Heart right ventricle (tissue), 16 donors: ENCODE results near the gene TFE3. TPM values are rescaled to one million over a fixed set of nuclear protein-coding genes. Genes with fewer than 3 reads are reported as not detected.

ENCODE experiments used
- ATAC-seq, 8 donors: fragments of 200-7000 bp; cut with Tn5 transposase; one replicate each; pipeline ENCODE4 v1.9.1; 2020; ENCODE audit warnings: mild to moderate bottlenecking in 8 of 8, moderate library complexity in 8 of 8, moderate number of reproducible peaks in 1 of 8
- DNase-seq, 2 donors: peaks; one replicate each; pipeline ENCODE4 v3.0.0-alpha.2; 2020
- H3K27ac ChIP-seq, 10 donors: fragments of 200-600 bp; sonication (generic) in 2 of 10; one replicate each; pipeline versions ENCODE4 v1.5.0 to v1.8.0; 2020 to 2022; ENCODE audit warnings: mild to moderate bottlenecking in 3 of 10
- H3K27me3 ChIP-seq, 7 donors: fragments of 200-600 bp; one replicate each; pipeline ENCODE4 v1.8.0; 2021 to 2022; ENCODE audit warnings: mild to moderate bottlenecking in 2 of 7
- H3K36me3 ChIP-seq, 9 donors: fragments of 200-600 bp; sonication (generic) in 1 of 9; one replicate each; pipeline versions ENCODE4 v1.5.0 to v1.8.0; 2020 to 2022; ENCODE audit warnings: mild to moderate bottlenecking in 2 of 9
- H3K4me1 ChIP-seq, 9 donors: fragments of 200-600 bp; sonication (generic) in 1 of 9; one replicate each; pipeline versions ENCODE4 v1.5.0 to v1.8.0; 2020 to 2022; ENCODE audit warnings: mild to moderate bottlenecking in 4 of 9
- H3K4me3 ChIP-seq, 10 donors: fragments of 200-600 bp; sonication (generic) in 2 of 10; one replicate each; pipeline versions ENCODE4 v1.5.0 to v1.8.0; 2020 to 2022; ENCODE audit warnings: mild to moderate bottlenecking in 7 of 10, moderate library complexity in 2 of 10
- H3K9me3 ChIP-seq, 11 donors: fragments of 200-600 bp in 10 of 11; sonication (generic) in 2 of 11; one replicate each; pipeline versions ENCODE4 v1.5.0 to v1.8.0; 2013 to 2022; ENCODE audit warnings: mild to moderate bottlenecking in 2 of 11, control low read depth in 1 of 11, moderate library complexity in 1 of 11
- CTCF ChIP-seq, 9 donors: fragments of 200-600 bp; sonication (generic) in 2 of 9; IDR thresholded peaks; one replicate each; pipeline versions ENCODE4 v1.5.0 to v1.8.0; 2021 to 2022; ENCODE audit warnings: antibody characterized with exemption in 9 of 9, mild to moderate bottlenecking in 5 of 9, moderate library complexity in 1 of 9
- WGBS, 2 donors: extraction: QIAGEN DNeasy Blood & Tissue Kit; methylation state at CpG; one replicate each; pipeline ENCODE4 v1.1.7; 2013; ENCODE audit warnings: inconsistent platforms in 1 of 2; 5-methylcytosine and 5-hydroxymethylcytosine counted together
- intact Hi-C, 10 donors: fragments of 100-400 bp; cut with DNase I; formaldehyde crosslinking; loops; one replicate each; pipeline versions ENCODE4 v1.11.1 to v1.14.2; 2022
- polyA plus RNA-seq, 2 donors: library from polyadenylated mRNA; stranded (reverse); fragments of 200-250 nt; gene quantifications; one replicate each; pipeline ENCODE4 v1.2.3, GENCODE V29; 2013
- total RNA-seq, 10 donors: library from RNA; stranded (reverse); fragmentation: NEBNext Ultra II Directional in 3 of 10; extraction: Animal tissue kit (Norgen Biotek cat#: 25700) in 3 of 10; gene quantifications; one replicate each; pipeline versions ENCODE4 v1.2.1 to v1.2.4, GENCODE V29; 2021 to 2023
- donor health status: Arrhythmogenic right ventricular cardiomyopathy.
- donor health status: ischemic (EF 13 %, LVEDD 7.1; RV severe dilation, severe dysfunction).
- donor health status: healthy with polysubstance abuse.
- donor health status: DM: no; HTN: yes; CAD: no.
- donor health status: DM: no; HTN: no; CAD: no.
- donor health status: ischemic (EF 25% LVEDD 6.9; RV normal size, moderate dysfunction).
- donor health status: ischemic (EF 25% LVEDD 5.7; RV mildly dilated, moderate dysfunction).
- donor health status: healthy.
- donor health status: DM: yes; HTN: yes; CAD: no.
- donor health status: Ischemic cardiomyopathy.
- donor health status: ischemic (EF 35%, LVEDD 5.7; RV mildly dilated, moderate dysfunction).
- donor health status: nonischemic (EF 11% LVEDD 7.7; RV severe dilation, severe dysfunction).
- donor health status: DM: yes; HTN: yes; CAD: no.
- donor health status: PGD.
- donor health status: ischemic (EF 29% LVEDD 5.4; RV normal size, mild dysfunction).
- donor health status: nonischemic (EF 23%, LVEDD 6.1; RV moderate dilation, normal function).

The TFE3 gene
- total and polyA plus RNA-seq, 12 donors: 13.8 to 34.8 (median 16.6) TPM

- H3K4me1 ChIP-seq: peaks cover 0 to 9% (median 0%) of the 10 kb centered on the region in 9 donors
- peaks cover 0 to 27% (median 0%) of the 10 kb centered on the region in 9 donors for H3K36me3 ChIP-seq
- intact Hi-C loops: loop anchor here in 5 of 10 donors (1.0 to 5.0 kb wide), 5 partner anchors 36 to 42 kb away; partner anchors contain the start of gene TFE3 (in 4 of the 5)
- DNase-seq: peak in 1 of 2 donors; percentile 11
- 2 to 4% methylated on average over 17 of the region's 17 CpGs for WGBS, 2 donors
- H3K27me3 ChIP-seq: no peaks in the 10 kb centered on the region
- H3K9me3 ChIP-seq: no peaks in the 10 kb centered on the region
- H3K27ac ChIP-seq: peak overlapping the region in 9 of 10 donors; percentile 36 to 94 (median 85)
- H3K4me3 ChIP-seq: peak overlapping the region; percentile 47 to 82 (median 75)
- no peak for TF ChIP-seq CTCF (IDR thresholded peaks at IDR 0.05)
- ATAC-seq: peak; percentile 26 to 55 (median 36)
These were observed 41.6 kb downstream of the TFE3 start for GRCh38 chrX:49001521-49002090.

- no peak overlapping the region for H3K27ac ChIP-seq
- ATAC-seq: no peak
- no peak overlapping the region for H3K4me3 ChIP-seq
- no peak for TF ChIP-seq CTCF (IDR thresholded peaks at IDR 0.05)
- H3K27me3 ChIP-seq: peaks cover 0 to 3% (median 0%) of the 10 kb centered on the region in 7 donors
- intact Hi-C loops: loop anchor here in 4 of 10 donors (5.0 kb wide), 3 partner anchors 37 to 42 kb away; partner anchors contain the start of gene TFE3 (in 2 of the 4)
- 99 to 100% methylated on average over 3 to 4 of the region's 4 CpGs for WGBS, 2 donors
- DNase-seq: no peak
- no peaks in the 10 kb centered on the region for H3K9me3 ChIP-seq
- peaks cover 0 to 37% (median 0%) of the 10 kb centered on the region in 9 donors for H3K36me3 ChIP-seq
- peaks cover 0 to 9% (median 0%) of the 10 kb centered on the region in 9 donors for H3K4me1 ChIP-seq
These were observed 42.5 kb downstream of the TFE3 start for GRCh38 chrX:49000636-49001035.

GRCh38 chrX:48999030-48999429 lies 44.1 kb downstream of the TFE3 start:
- TF ChIP-seq CTCF (IDR thresholded peaks at IDR 0.05): no peak
- Histone ChIP-seq H3K27ac (no peak overlapping the region), H3K4me3 (no peak overlapping the region), H3K27me3 (peaks cover 0 to 3% (median 0%) of the 10 kb centered on the region in 7 donors), H3K9me3 (no peaks in the 10 kb centered on the region), H3K4me1 (peaks cover 0 to 9% (median 0%) of the 10 kb centered on the region in 9 donors), H3K36me3 (peaks cover 0 to 50% (median 0%) of the 10 kb centered on the region in 9 donors)
- intact Hi-C loops: no loop called here
- no peak for DNase-seq
- ATAC-seq: no peak
- WGBS, 2 donors: 92 to 99% methylated on average over 5 of the region's 5 CpGs

- peaks cover 0 to 55% (median 0%) of the 10 kb centered on the region in 9 donors for H3K36me3 ChIP-seq
- WGBS, 2 donors: 91% methylated on average over 4 of the region's 4 CpGs
- TF ChIP-seq CTCF (IDR thresholded peaks at IDR 0.05): no peak
- H3K27me3 ChIP-seq: peaks cover 0 to 3% (median 0%) of the 10 kb centered on the region in 7 donors
- ATAC-seq: no peak
- peaks cover 0 to 9% (median 0%) of the 10 kb centered on the region in 9 donors for H3K4me1 ChIP-seq
- intact Hi-C loops: no loop called here
- no peaks in the 10 kb centered on the region for H3K9me3 ChIP-seq
- H3K27ac ChIP-seq: no peak overlapping the region
- no peak for DNase-seq
- no peak overlapping the region for H3K4me3 ChIP-seq
These were observed 44.8 kb downstream of the TFE3 start for GRCh38 chrX:48998391-48998790.
